ENCODE results near the gene MB.

Gene MB

GRCh38 chr22:35586771-35587170 is 30.4 kb downstream of the MB start:
- Histone ChIP-seq H3K27me3 (replicated peaks) (no peaks in the 10 kb centered on the region), H3K4me3 (ENCODE audit: low read depth, low read length) (no peak overlapping the region), H3K27ac (no peak overlapping the region), H3K36me3 (replicated peaks) (no peaks in the 10 kb centered on the region)
- no peak for DNase-seq
- in situ Hi-C loops (cut with HindIII; ENCODE audit: low pct_ligation_motif_present, low sequenced_read_pairs), result loop anchor here (25.0 kb wide), 1 partner anchor 149 kb away; no protein-coding TSS in a partner anchor
- no peak for TF ChIP-seq CTCF (IDR thresholded peaks at IDR 0.05; ENCODE audit: low read depth, low read length, missing control alignments)

GRCh38 chr22:35582861-35583670 is 34.1 kb downstream of the MB start:
- no peak overlapping the region for H3K27ac ChIP-seq
- H3K36me3 ChIP-seq (replicated peaks), result no peaks in the 10 kb centered on the region
- H3K27me3 ChIP-seq (replicated peaks), result no peaks in the 10 kb centered on the region
- DNase-seq, result peak; percentile 35
- in situ Hi-C loops (cut with HindIII; ENCODE audit: low pct_ligation_motif_present, low sequenced_read_pairs), result loop anchor here (25.0 kb wide), 1 partner anchor 146 kb away; no protein-coding TSS in a partner anchor
- H3K4me3 ChIP-seq (ENCODE audit: low read depth, low read length), result no peak overlapping the region
- TF ChIP-seq CTCF (IDR thresholded peaks at IDR 0.05; ENCODE audit: low read depth, low read length, missing control alignments), result peak; percentile 92

DNA sequence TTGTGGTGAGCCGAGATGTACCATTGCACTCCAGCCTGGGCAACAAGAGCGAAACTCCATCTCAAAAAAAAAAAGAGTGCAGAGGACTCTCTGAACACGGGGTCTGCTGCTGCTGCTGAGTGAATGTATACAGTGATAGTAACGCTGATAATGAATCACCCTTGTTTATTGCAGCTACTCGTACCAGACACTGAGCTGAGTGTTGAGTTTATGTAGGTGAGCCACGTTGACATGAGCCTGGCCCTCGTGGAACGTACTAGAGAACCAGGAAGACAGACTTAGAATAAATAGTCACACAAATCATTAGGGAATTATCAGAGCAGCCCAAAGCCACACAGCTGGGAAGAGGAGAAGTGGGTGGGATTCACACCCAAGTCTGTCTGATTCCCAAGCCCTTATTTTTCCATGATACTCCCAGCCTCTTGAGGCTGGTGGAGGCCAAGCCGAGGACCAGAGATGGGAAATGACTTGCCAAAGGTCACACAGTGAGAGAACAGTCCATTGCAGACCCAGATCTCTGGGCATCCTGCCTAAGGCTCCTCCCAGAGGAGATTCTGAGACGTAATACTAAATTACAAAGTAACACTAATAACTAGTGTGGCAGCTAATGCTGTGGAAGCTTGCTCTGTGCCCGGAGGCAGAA is 34.8 kb downstream of the MB start:
- H3K4me3 ChIP-seq (ENCODE audit: low read depth, low read length), result no peak overlapping the region
- TF ChIP-seq CTCF (IDR thresholded peaks at IDR 0.05; ENCODE audit: low read depth, low read length, missing control alignments), result no peak
- no peaks in the 10 kb centered on the region for H3K27me3 ChIP-seq (replicated peaks)
- in situ Hi-C loops (cut with HindIII; ENCODE audit: low pct_ligation_motif_present, low sequenced_read_pairs), result loop anchor here (25.0 kb wide), 1 partner anchor 145 kb away; no protein-coding TSS in a partner anchor
- no peak overlapping the region for H3K27ac ChIP-seq
- no peaks in the 10 kb centered on the region for H3K36me3 ChIP-seq (replicated peaks)
- no peak for DNase-seq

DNA sequence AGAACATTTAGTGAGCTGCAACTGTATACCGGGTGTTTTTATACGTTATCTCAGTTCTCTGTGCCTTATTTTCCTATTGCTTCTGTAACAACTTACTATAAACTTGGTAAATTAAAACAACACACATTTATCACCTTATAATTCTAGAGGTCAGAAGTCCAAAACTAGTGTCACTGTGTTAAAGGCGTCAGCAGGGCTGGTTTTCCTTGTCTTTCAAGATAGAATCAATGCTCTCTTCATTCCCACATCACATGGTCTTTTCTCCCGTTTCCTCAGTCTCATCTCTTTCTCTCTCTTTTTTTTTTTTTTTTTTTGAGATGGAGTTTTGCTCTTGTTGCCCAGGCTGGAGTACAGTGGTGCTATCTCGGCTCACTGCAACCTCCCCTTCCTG is 36.1 kb downstream of the MB start:
- no peak for DNase-seq
- H3K27me3 ChIP-seq (replicated peaks), result no peaks in the 10 kb centered on the region
- H3K4me3 ChIP-seq (ENCODE audit: low read depth, low read length), result no peak overlapping the region
- no peak overlapping the region for H3K27ac ChIP-seq
- in situ Hi-C loops (cut with HindIII; ENCODE audit: low pct_ligation_motif_present, low sequenced_read_pairs), result loop anchor here (25.0 kb wide), 1 partner anchor 144 kb away; no protein-coding TSS in a partner anchor
- no peak for TF ChIP-seq CTCF (IDR thresholded peaks at IDR 0.05; ENCODE audit: low read depth, low read length, missing control alignments)
- H3K36me3 ChIP-seq (replicated peaks), result no peaks in the 10 kb centered on the region

DNA sequence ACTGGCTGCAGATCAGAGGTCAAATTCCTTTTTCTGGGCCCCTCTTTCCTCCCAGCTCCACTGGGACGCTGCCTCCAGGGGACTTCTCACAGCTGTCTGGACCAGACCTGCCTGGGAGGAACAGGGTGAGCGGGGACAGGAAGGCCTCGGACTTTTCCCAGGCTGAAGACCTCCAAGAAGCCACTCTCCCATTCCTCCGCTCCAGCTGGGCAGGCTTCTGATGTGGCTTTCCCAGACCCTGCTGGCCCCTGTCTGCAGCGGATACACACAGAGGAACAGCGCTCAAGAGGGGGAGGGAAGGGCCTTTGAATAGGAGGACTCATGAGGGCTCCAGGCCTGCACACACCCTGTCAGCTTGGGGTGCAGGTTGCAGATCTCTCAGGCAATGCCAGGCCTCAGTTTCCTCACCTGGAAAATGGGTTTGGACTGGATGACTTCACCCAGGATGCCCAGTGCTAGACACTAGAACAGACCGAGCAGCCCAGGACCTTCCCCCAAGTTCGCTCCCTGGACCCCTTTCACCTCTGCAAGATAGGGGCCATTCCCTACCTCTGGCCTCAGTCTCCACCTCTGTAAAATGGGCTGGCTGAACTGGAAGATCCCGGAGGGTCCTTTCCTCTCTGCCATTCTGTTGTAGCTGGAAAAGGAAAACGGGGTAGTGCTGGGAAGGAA is 36.6 kb downstream of the MB start:
- DNase-seq, result no peak
- H3K27ac ChIP-seq, result no peak overlapping the region
- TF ChIP-seq CTCF (IDR thresholded peaks at IDR 0.05; ENCODE audit: low read depth, low read length, missing control alignments), result no peak
- H3K27me3 ChIP-seq (replicated peaks), result no peaks in the 10 kb centered on the region
- no peak overlapping the region for H3K4me3 ChIP-seq (ENCODE audit: low read depth, low read length)
- in situ Hi-C loops (cut with HindIII; ENCODE audit: low pct_ligation_motif_present, low sequenced_read_pairs), result loop anchor here (25.0 kb wide), 1 partner anchor 143 kb away; no protein-coding TSS in a partner anchor
- no peaks in the 10 kb centered on the region for H3K36me3 ChIP-seq (replicated peaks)
